Loucy (cell line): Measurements from ENCODE around the gene KLC4.

Experiments used
- H2AFZ ChIP-seq: fragments of 200-600 bp; sonication (generic); 2 replicates; pipeline ENCODE4 v1.6.0; 2016; ENCODE audit warnings: antibody characterized with exemption, mild to moderate bottlenecking, low read length, moderate library complexity
- H3F3A ChIP-seq: fragments of 200-600 bp; 2 replicates; pipeline ENCODE4 v1.6.0; 2016; ENCODE audit warnings: antibody characterized with exemption, low read depth, mild to moderate bottlenecking
- H3K27me3 ChIP-seq: fragments of 200-600 bp; sonication (generic); 2 replicates; pipeline ENCODE4 v1.6.1; 2014; ENCODE audit warnings: low read length, mild to moderate bottlenecking; ENCODE audit not compliant: insufficient read depth, poor library complexity, severe bottlenecking
- H3K36me3 ChIP-seq: fragments of 200-600 bp; sonication (generic); 2 replicates; pipeline ENCODE4 v1.6.1; 2016; ENCODE audit warnings: low read length; ENCODE audit not compliant: insufficient read depth
- H3K4me1 ChIP-seq: fragments of 200-600 bp; sonication (generic); 2 replicates; pipeline ENCODE4 v1.5.1; 2014; ENCODE audit warnings: low read length, mild to moderate bottlenecking; ENCODE audit not compliant: insufficient read depth, poor library complexity, severe bottlenecking
- H3K4me2 ChIP-seq: fragments of 200-600 bp; sonication (generic); 2 replicates; pipeline ENCODE4 v1.6.0; 2014; ENCODE audit warnings: antibody characterized with exemption, low read length, low read depth, mild to moderate bottlenecking; ENCODE audit not compliant: poor library complexity, severe bottlenecking
- H3K4me3 ChIP-seq: fragments of 200-600 bp; sonication (generic); 2 replicates; pipeline ENCODE4 v1.5.1; 2014; ENCODE audit warnings: low read length, mild to moderate bottlenecking, mixed read lengths; ENCODE audit not compliant: poor library complexity, severe bottlenecking
- H3K79me2 ChIP-seq: fragments of 200-600 bp; sonication (generic); 2 replicates; pipeline ENCODE4 v1.6.1; 2014; ENCODE audit warnings: low read length; ENCODE audit not compliant: insufficient read depth
- H3K9ac ChIP-seq: fragments of 200-600 bp; sonication (generic); 2 replicates; pipeline ENCODE4 v1.6.0; 2014; ENCODE audit warnings: mild to moderate bottlenecking, low read depth, low read length, moderate library complexity; ENCODE audit not compliant: poor library complexity, severe bottlenecking
- H3K9me2 ChIP-seq: fragments of 200-600 bp; sonication (generic); replicated peaks from 2 replicates; pipeline ENCODE4 v1.6.1; 2016; ENCODE audit warnings: low read depth, low read length, mixed read lengths
- H3K9me3 ChIP-seq: fragments of 200-600 bp; sonication (generic); 2 replicates; pipeline ENCODE4 v1.6.1; 2014; ENCODE audit warnings: mild to moderate bottlenecking, antibody characterized with exemption, low read length, low read depth; ENCODE audit not compliant: insufficient read depth
- H4K20me1 ChIP-seq: fragments of 200-600 bp; sonication (generic); 2 replicates; pipeline ENCODE4 v1.6.0; 2014; ENCODE audit warnings: antibody characterized with exemption, low read length, mild to moderate bottlenecking; ENCODE audit not compliant: insufficient read depth, poor library complexity, severe bottlenecking
- EZH2phosphoT487 ChIP-seq: fragments of 200-600 bp; IDR thresholded peaks from 2 replicates; pipeline ENCODE4 v1.6.1; 2018; ENCODE audit warnings: antibody characterized with exemption, mild to moderate bottlenecking, moderate library complexity, borderline replicate concordance
- TF ChIP-seq, protein P1 (sequence below): fragments of 200-600 bp; sonication (generic); conservative IDR thresholded peaks from 2 replicates; pipeline ENCODE4 v1.5.1; 2014; ENCODE audit warnings: mild to moderate bottlenecking, antibody characterized with exemption, low read length

The KLC4 gene

DNA sequence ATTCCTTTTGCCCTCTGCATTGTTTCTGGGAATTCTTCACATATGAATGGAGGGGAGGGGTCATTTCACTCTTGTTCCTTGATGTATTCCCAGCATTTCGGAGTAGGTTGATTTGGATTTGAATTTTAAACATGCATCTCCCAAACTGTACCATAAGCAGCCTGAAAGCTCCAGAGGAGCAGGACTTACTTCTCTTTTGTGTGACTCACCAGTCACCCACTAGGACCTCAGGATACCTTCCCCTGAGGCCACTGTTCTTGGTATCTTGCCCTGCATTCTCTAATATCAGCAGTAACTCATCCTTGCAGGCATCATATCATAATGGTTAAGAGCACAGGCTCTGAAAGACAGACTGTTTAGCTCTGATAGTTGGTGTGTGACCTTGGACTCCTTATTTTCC, 900 bp upstream of the KLC4 start:
- H3K9me2 ChIP-seq = no peaks in the 10 kb centered on the region
- peak overlapping the region; percentile 96 for H3K4me2 ChIP-seq
- peak overlapping the region; percentile 86 for H3K9ac ChIP-seq
- H2AFZ ChIP-seq = no peak overlapping the region; the same call in 1 of the 2 replicates
- H3K79me2 ChIP-seq = peaks cover 38% of the 10 kb centered on the region
- no peaks in the 10 kb centered on the region for H3K9me3 ChIP-seq
- H3K36me3 ChIP-seq = no peaks in the 10 kb centered on the region
- TF ChIP-seq, protein P1, sequence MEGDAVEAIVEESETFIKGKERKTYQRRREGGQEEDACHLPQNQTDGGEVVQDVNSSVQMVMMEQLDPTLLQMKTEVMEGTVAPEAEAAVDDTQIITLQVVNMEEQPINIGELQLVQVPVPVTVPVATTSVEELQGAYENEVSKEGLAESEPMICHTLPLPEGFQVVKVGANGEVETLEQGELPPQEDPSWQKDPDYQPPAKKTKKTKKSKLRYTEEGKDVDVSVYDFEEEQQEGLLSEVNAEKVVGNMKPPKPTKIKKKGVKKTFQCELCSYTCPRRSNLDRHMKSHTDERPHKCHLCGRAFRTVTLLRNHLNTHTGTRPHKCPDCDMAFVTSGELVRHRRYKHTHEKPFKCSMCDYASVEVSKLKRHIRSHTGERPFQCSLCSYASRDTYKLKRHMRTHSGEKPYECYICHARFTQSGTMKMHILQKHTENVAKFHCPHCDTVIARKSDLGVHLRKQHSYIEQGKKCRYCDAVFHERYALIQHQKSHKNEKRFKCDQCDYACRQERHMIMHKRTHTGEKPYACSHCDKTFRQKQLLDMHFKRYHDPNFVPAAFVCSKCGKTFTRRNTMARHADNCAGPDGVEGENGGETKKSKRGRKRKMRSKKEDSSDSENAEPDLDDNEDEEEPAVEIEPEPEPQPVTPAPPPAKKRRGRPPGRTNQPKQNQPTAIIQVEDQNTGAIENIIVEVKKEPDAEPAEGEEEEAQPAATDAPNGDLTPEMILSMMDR = no peak
- no peak for TF ChIP-seq EZH2phosphoT487
- H3F3A ChIP-seq = no peaks in the 10 kb centered on the region
- no peaks in the 10 kb centered on the region for H3K27me3 ChIP-seq
- no peaks in the 10 kb centered on the region for H4K20me1 ChIP-seq
- H3K4me3 ChIP-seq = peak overlapping the region; percentile 83
- H3K4me1 ChIP-seq = peaks cover 26% of the 10 kb centered on the region

DNA sequence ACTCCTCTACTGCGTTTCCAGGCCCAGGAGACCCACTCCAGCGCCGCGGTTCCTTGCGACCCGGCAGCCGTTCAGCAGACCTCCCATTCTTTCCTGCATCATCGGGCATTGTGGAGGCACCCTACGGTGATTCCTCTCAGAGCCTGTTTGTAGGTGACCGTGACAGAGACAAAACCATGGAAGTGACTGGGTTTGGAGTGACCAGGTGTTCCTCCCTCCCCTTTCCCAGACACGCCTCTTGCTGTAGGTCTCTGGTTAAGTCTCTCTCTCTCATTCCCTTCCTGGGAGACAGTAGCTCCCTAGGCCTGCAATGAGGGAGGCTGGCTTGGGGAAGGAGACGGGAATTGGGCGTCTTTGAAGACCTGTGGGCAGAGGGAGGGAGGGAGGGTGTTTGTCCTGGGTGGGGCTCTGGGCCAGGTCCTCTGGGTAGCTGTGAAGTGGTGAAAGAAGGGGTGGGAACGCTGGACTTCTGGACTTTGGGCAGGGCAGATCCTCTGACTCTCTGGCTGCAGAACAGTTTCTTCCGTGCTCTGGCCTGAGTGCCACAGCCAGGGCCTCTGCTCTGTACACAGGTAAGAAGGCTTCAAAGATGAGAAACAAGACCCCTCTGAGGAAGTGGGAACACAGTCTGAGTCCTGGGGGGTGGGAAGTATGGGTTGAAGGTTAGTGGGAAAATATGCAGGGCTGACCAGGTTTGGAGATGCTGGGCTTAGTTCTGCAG, 763 bp downstream of the KLC4 start:
- Histone ChIP-seq H4K20me1 (no peaks in the 10 kb centered on the region), H3K4me2 (peak overlapping the region; percentile 98), H3K9ac (peak overlapping the region; percentile 86), H3F3A (no peaks in the 10 kb centered on the region), H3K9me3 (no peaks in the 10 kb centered on the region), H3K4me1 (peaks cover 20% of the 10 kb centered on the region), H3K36me3 (no peaks in the 10 kb centered on the region), H3K9me2 (no peaks in the 10 kb centered on the region), H3K79me2 (peaks cover 32% of the 10 kb centered on the region), H3K27me3 (no peaks in the 10 kb centered on the region), H2AFZ (peak overlapping the region; percentile 98), H3K4me3 (peak overlapping the region; percentile 83)
- TF ChIP-seq, protein P1 = no peak
- no peak for TF ChIP-seq EZH2phosphoT487

DNA sequence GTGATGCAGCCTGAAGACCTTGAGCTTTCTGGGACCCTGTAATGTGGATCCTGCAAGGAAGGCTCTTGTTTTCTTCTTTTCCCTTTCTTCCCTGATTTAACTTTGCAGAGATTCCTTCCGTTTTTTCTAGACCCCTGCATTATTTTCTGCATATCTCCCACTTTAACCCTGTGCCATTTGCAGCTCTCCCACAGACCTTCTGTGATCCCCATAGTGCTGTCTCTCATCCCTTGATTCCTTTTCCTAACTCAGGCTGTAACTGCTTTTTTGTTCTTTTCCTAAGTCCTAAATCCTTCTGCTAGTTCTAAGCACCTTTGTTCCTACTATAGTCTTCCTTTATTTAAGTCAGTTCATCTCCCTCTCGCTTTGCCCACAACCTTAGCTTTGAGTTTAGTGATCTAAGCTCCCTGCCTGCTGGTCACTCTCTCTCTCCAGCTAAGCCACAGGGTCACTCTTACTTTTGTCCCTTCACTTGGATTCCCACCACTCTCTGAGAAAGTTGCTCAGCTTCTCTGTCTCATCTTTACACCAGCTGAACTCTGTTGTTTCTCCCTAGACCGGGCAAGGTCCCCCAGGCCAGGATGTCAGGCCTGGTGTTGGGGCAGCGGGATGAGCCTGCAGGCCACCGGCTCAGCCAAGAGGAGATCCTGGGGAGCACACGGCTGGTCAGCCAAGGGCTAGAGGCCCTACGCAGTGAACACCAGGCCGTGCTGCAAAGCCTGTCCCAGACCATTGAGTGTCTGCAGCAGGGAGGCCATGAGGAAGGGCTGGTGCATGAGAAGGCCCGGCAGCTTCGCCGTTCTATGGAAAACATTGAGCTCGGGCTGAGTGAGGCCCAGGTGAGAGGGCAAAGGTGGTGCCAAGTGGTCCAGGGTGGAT, 1.6 kb downstream of the KLC4 start:
- peaks cover 32% of the 10 kb centered on the region for H3K79me2 ChIP-seq
- peak overlapping the region; percentile 98 for H3K4me2 ChIP-seq
- peaks cover 20% of the 10 kb centered on the region for H3K4me1 ChIP-seq
- TF ChIP-seq, protein P1 = no peak
- TF ChIP-seq EZH2phosphoT487 = no peak
- no peaks in the 10 kb centered on the region for H3K27me3 ChIP-seq
- H3K9me3 ChIP-seq = no peaks in the 10 kb centered on the region
- H3K9me2 ChIP-seq = no peaks in the 10 kb centered on the region
- no peak overlapping the region for H2AFZ ChIP-seq
- H4K20me1 ChIP-seq = no peaks in the 10 kb centered on the region
- H3K36me3 ChIP-seq = no peaks in the 10 kb centered on the region
- H3F3A ChIP-seq = no peaks in the 10 kb centered on the region
- peak overlapping the region; percentile 83 for H3K4me3 ChIP-seq
- H3K9ac ChIP-seq = peak overlapping the region; percentile 86
